ENCODE results near the gene KCND3.

Gene KCND3

DNA sequence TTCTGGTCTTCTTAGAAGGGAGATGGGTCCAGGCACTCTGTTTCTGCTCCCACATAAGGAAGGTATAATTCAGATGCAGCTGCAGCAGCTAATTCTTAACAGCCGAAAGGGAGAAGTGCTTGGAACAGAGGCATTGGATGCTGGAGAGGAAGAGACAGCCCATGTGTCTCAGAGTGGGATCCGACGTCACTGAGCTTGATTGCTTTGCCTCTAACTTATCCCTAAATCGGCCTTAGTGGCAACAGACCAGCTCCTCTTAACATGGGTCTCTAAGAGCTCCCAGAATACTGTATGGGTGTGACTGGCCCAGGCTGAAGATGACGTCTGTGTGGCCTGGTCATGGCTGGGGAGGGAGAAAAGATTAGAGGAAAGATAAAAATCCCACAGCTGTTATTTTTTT is 40.7 kb upstream of the KCND3 start:
- Histone ChIP-seq H3K9me3 (ENCODE audit: insufficient read depth, low read depth, low read length) (no peaks in the 10 kb centered on the region), H3K4me1 (ENCODE audit: insufficient read depth, low read length, poor library complexity, severe bottlenecking) (no peaks in the 10 kb centered on the region), H3K4me2 (ENCODE audit: low read depth, low read length, poor library complexity, severe bottlenecking) (no peak overlapping the region), H4K20me1 (ENCODE audit: insufficient read depth, low read length, poor library complexity, severe bottlenecking) (no peaks in the 10 kb centered on the region), H3K79me2 (ENCODE audit: insufficient read depth, low read length) (no peaks in the 10 kb centered on the region), H3K9ac (ENCODE audit: low read depth, low read length, poor library complexity, severe bottlenecking) (no peak overlapping the region), H3K27me3 (ENCODE audit: insufficient read depth, low read length, poor library complexity, severe bottlenecking) (no peaks in the 10 kb centered on the region), H2AFZ (ENCODE audit: low read length) (no peak overlapping the region), H3K36me3 (ENCODE audit: insufficient read depth, low read length) (no peaks in the 10 kb centered on the region), H3K4me3 (ENCODE audit: low read length, poor library complexity, severe bottlenecking) (no peak overlapping the region), H3K9me2 (replicated peaks; ENCODE audit: low read depth, low read length) (no peaks in the 10 kb centered on the region), H3F3A (ENCODE audit: low read depth) (no peaks in the 10 kb centered on the region)
- no peak for TF ChIP-seq EZH2phosphoT487 (IDR thresholded peaks at IDR 0.05; ENCODE audit: borderline replicate concordance)
- TF ChIP-seq, protein P1, sequence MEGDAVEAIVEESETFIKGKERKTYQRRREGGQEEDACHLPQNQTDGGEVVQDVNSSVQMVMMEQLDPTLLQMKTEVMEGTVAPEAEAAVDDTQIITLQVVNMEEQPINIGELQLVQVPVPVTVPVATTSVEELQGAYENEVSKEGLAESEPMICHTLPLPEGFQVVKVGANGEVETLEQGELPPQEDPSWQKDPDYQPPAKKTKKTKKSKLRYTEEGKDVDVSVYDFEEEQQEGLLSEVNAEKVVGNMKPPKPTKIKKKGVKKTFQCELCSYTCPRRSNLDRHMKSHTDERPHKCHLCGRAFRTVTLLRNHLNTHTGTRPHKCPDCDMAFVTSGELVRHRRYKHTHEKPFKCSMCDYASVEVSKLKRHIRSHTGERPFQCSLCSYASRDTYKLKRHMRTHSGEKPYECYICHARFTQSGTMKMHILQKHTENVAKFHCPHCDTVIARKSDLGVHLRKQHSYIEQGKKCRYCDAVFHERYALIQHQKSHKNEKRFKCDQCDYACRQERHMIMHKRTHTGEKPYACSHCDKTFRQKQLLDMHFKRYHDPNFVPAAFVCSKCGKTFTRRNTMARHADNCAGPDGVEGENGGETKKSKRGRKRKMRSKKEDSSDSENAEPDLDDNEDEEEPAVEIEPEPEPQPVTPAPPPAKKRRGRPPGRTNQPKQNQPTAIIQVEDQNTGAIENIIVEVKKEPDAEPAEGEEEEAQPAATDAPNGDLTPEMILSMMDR (conservative IDR thresholded peaks at IDR 0.05; ENCODE audit: low read length): no peak

DNA sequence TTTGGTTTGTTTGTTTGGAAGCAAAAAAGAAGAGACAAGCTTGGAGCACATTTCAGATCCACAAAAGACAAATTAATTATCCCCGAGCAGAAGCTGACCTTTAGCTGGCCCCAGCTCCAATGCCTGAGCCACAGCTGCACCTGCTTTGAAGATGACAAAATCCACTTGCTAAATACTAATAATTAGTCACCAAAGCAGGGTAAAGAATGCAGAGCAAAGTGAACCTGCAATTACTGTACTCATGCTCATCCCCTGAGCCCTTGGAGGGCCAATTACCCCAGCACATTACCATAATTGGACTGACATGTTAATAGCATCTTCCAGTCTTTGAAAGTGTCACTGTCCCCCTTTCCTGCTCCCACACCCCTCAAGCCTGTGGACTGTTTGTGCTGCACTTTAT is 38.2 kb upstream of the KCND3 start:
- H3K79me2 ChIP-seq (ENCODE audit: insufficient read depth, low read length): no peaks in the 10 kb centered on the region
- H3K9me2 ChIP-seq (replicated peaks; ENCODE audit: low read depth, low read length): no peaks in the 10 kb centered on the region
- H3K9ac ChIP-seq (ENCODE audit: low read depth, low read length, poor library complexity, severe bottlenecking): no peak overlapping the region
- H2AFZ ChIP-seq (ENCODE audit: low read length): no peak overlapping the region
- TF ChIP-seq EZH2phosphoT487 (IDR thresholded peaks at IDR 0.05; ENCODE audit: borderline replicate concordance): no peak
- TF ChIP-seq, protein P1 (conservative IDR thresholded peaks at IDR 0.05; ENCODE audit: low read length): no peak
- H4K20me1 ChIP-seq (ENCODE audit: insufficient read depth, low read length, poor library complexity, severe bottlenecking): no peaks in the 10 kb centered on the region
- H3K27me3 ChIP-seq (ENCODE audit: insufficient read depth, low read length, poor library complexity, severe bottlenecking): no peaks in the 10 kb centered on the region
- no peaks in the 10 kb centered on the region for H3F3A ChIP-seq (ENCODE audit: low read depth)
- H3K4me2 ChIP-seq (ENCODE audit: low read depth, low read length, poor library complexity, severe bottlenecking): no peak overlapping the region
- H3K4me3 ChIP-seq (ENCODE audit: low read length, poor library complexity, severe bottlenecking): no peak overlapping the region
- H3K36me3 ChIP-seq (ENCODE audit: insufficient read depth, low read length): no peaks in the 10 kb centered on the region
- H3K4me1 ChIP-seq (ENCODE audit: insufficient read depth, low read length, poor library complexity, severe bottlenecking): no peaks in the 10 kb centered on the region
- no peaks in the 10 kb centered on the region for H3K9me3 ChIP-seq (ENCODE audit: insufficient read depth, low read depth, low read length)

DNA sequence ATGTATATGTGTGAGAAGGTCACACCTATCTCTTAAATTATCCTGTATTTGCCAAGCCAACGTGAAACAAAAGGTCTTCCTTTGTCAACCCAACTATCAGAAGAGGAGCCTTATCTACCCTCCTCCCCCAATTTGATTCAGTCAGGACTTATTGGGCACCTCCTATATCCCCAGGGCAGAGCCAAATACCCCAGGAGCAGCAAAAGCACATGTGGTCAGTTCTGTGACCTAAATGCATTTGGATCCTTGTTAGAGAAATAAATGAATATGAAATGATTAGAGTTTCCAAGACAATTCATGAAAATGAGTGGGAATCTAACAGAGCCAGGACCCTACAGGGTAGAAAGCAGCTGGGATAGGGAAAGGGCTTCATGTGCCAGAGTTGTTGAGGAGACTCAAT is 37.0 kb upstream of the KCND3 start:
- H3K4me1 ChIP-seq (ENCODE audit: insufficient read depth, low read length, poor library complexity, severe bottlenecking): no peaks in the 10 kb centered on the region
- no peak overlapping the region for H2AFZ ChIP-seq (ENCODE audit: low read length)
- TF ChIP-seq EZH2phosphoT487 (IDR thresholded peaks at IDR 0.05; ENCODE audit: borderline replicate concordance): no peak
- TF ChIP-seq, protein P1 (conservative IDR thresholded peaks at IDR 0.05; ENCODE audit: low read length): no peak
- H3K9me3 ChIP-seq (ENCODE audit: insufficient read depth, low read depth, low read length): no peaks in the 10 kb centered on the region
- no peaks in the 10 kb centered on the region for H3K9me2 ChIP-seq (replicated peaks; ENCODE audit: low read depth, low read length)
- H3K36me3 ChIP-seq (ENCODE audit: insufficient read depth, low read length): no peaks in the 10 kb centered on the region
- H3K4me2 ChIP-seq (ENCODE audit: low read depth, low read length, poor library complexity, severe bottlenecking): no peak overlapping the region
- no peak overlapping the region for H3K4me3 ChIP-seq (ENCODE audit: low read length, poor library complexity, severe bottlenecking)
- H3F3A ChIP-seq (ENCODE audit: low read depth): no peaks in the 10 kb centered on the region
- no peak overlapping the region for H3K9ac ChIP-seq (ENCODE audit: low read depth, low read length, poor library complexity, severe bottlenecking)
- no peaks in the 10 kb centered on the region for H3K27me3 ChIP-seq (ENCODE audit: insufficient read depth, low read length, poor library complexity, severe bottlenecking)
- no peaks in the 10 kb centered on the region for H4K20me1 ChIP-seq (ENCODE audit: insufficient read depth, low read length, poor library complexity, severe bottlenecking)
- H3K79me2 ChIP-seq (ENCODE audit: insufficient read depth, low read length): no peaks in the 10 kb centered on the region
